ENCODE results near the gene GNG12.

The GNG12 gene

DNA sequence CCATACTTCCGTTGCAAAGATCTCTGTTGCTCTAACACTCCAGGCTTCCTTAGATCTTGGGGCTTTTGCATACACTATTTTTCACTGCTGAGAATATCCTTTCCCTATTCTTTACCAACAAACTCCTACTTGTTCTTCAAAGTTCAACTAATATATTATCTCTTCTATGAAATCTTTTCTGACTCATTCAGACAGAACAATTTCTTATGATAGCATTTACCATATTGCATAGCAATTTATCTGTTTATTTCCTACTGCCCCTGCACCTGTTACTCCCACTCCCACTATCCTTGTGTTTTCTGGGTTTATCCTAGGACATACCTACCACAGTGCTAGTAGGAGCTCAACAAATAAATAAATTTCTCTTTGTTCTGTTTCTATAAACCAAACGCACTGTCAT lies 137.3 kb downstream of the GNG12 start:
- DNase-seq: no peak

DNA sequence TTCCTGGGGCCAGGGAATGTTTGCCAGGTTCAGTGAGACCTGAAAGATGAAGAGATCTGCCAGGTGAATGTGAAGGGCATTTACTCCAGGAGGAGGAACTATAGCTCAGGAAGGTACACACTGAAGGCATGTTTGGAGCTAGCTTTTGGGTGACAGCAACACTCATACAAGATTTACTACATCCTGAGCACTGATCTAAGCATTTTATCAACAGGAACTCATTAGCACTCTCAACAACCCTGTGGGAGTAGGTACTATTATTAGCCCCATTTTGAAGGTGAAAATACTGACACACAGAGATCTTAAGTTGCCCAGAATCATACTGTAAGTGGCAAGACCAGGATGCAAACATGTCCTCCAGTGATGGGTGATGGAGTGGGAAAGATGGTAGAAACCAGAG lies 141.6 kb downstream of the GNG12 start:
- DNase-seq: no peak

DNA sequence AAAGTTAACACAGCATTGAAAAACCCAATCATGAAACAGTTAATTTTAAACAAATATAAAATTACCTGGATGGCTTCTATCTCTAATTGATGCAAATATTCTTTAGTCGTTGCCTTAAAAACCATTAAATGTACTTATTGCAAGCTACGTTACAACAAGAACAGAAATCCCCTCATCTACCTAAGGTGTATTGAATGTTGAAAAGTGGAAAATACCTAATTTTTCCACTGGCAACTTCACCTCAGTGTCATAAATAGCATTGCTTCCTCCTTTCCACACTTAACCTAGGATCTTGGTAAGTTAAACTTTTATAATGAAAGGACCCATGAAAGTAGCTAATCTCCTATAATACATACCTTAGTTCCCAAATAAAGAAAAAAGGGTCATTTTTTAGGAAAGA lies 142.9 kb downstream of the GNG12 start:
- DNase-seq: no peak

DNA sequence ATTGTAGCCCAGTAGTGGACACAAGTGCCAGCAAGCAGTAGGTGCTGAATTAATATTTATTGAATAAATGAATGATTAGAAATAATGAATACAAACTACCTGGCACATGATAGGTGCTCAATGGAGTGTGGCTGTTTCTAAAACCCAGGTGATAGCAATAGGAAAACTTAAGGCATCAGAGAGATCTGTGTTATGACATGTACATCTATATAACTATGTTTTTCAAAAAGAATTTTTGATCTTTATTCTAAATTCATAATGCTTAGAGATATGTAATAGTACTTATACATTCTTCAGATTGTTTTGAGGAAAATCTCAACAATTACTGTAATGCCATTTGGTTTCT lies 143.3 kb downstream of the GNG12 start:
- no peak for DNase-seq

DNA sequence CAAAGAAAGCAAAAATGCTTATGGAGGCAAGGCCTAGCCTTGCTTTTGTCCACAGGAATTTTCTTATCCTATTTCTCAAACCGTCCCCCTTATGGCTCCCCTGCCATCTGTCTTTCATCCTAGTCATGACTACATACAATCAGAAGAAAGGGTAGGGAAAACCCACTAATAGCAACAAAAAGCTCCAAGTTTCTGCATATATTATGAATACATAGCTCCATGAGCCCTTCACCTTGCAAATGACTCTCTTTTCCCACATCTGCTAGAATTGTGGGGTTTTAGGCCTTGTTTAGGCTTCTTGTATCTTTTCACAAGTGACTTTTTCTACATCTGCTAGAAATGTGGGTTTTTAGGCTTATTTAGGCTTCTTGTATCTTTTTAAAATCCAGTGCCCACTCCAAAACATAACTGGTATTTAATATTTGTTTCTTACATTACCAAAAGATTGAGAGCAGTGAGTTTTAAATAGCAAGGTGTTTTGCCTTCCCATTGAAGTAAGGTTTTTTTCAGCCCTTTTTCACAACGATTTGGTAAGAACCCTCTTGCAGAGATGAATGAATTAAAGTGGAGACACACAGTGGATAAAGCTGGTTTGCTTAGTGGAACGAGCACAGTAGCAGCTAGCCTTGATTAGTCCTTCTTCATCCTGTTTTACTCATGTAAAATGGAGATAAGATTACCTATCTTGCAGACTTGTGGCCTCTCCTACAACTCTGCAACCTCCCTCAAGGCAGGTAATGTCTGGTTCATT lies 143.8 kb downstream of the GNG12 start:
- no peak for DNase-seq

DNA sequence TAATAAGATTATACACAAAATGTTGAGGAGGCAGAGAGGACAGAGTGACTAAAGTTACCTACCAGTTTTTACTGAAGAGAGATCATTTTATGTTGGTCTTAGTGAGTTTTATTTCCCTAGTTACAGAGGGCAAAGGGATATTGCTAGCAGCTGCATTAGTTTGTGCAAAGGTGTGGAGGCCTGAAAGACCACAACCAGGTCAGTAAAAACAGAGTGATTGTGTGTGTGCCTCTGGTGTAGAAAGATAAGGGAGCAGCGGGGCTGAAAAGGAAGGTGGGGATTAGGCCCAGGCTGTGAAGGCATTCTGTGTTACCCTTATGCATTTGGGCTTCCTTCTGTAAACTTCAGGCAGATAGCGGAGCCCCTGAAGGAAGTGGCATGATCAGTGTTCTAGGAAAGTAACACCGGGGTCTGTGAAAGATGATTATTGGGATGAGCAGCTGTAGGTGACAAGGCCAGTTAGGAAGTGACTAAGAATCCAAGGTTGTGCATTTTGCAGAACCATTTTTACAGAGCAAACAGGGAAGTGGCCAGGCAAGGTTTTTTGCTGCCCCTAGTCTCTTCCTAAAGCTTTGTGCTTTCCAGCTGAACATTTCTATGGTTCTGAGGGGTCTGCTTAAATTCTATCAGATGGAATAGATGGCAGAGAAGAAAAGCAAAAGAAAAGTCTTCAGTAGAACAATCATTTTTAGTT lies 144.6 kb downstream of the GNG12 start:
- DNase-seq: no peak

DNA sequence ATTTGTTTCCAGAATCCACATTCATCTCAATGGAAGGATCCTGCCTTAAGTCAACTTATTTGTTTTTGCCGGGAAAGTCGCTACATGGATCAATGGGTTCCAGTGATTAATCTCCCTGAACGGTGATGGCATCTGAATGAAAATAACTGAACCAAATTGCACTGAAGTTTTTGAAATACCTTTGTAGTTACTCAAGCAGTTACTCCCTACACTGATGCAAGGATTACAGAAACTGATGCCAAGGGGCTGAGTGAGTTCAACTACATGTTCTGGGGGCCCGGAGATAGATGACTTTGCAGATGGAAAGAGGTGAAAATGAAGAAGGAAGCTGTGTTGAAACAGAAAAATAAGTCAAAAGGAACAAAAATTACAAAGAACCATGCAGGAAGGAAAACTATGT lies 145.6 kb downstream of the GNG12 start:
- no peak for DNase-seq

DNA sequence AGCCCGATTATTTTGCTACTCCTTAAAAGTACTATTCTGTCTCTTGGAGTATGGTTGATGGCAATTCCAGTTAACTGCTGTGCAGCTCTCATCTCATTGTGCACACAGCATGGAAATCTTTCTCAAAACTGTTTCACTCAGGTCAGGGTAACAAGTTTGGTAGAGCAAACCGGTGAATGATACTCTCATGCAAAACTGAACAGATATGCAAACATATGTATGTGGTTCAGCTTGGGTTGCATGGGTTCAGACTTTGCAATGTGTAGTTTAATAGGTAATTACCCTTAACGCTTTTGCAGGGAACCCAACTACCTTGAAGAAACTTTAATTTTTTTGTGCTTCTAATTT lies 146.1 kb downstream of the GNG12 start:
- no peak for DNase-seq

DNA sequence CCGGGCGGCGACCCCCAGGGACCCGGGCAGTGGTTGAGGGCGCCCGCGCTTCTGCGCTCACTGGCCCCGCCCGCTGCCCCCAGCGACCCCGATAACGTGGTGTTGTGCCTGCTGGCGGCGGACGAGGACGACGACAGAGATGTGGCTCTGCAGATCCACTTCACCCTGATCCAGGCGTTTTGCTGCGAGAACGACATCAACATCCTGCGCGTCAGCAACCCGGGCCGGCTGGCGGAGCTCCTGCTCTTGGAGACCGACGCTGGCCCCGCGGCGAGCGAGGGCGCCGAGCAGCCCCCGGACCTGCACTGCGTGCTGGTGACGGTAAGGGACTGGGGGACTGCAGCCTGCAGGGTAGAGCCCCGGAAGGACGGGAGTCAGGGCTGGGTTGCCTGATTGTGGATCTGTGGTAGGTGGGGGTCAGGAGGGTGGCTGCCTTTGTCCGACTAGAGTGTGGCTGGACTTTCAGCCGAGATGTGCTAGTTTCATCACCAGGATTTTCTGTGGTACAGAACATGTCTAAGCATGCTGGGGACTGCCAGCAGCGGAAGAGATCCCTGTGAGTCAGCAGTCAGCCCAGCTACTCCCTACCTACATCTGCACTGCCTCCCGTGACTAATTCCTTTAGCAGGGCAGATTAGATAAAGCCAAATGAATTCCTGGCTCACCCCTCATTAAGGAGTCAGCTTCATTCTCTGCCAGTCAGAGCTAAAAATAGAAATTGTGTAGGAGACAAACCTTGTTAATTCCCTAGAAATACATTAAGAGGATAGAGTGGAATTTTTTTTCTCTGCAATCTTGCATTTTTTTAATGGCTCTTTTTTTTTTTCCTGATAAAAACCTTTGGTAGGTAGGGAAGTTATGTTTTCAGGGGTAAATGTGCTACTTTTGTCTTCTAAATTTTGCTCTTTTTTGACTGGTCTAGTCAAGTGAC lies 146.7 kb downstream of the GNG12 start:
- peak; percentile 58 to 67 for DNase-seq

DNA sequence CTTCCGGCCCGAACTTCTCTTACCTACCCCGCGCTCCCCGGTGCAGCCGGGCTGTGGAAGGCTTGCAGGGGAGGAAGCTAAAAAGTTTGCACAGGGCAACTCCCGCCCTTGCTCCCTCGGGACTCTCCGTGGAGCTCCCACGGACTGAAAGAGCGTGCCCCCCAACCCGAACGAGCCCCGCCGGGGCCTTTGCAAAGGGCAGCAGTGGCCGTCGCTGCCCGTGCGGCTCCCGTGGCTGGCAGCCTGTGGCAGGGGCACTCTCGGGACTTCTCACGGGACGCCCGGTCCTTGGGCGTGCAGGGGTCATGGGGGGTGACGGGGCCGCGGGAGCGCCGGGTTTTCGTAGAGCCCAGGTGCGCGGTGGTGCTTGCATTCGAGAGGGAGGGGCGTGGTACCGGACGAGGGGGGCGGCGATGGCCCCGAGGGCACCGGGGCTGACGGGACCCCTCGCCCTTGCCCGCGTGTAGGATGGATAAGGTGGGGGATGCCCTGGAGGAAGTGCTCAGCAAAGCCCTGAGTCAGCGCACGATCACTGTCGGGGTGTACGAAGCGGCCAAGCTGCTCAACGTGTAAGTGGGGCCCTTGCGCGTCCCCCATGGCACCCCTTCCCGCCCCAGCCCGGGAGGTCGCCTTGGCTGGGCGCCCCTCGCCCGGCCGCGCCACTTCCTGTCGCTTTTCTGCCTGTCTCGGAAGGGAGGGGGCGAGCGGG lies 147.6 kb downstream of the GNG12 start:
- DNase-seq: peak; percentile 53 to 63

DNA sequence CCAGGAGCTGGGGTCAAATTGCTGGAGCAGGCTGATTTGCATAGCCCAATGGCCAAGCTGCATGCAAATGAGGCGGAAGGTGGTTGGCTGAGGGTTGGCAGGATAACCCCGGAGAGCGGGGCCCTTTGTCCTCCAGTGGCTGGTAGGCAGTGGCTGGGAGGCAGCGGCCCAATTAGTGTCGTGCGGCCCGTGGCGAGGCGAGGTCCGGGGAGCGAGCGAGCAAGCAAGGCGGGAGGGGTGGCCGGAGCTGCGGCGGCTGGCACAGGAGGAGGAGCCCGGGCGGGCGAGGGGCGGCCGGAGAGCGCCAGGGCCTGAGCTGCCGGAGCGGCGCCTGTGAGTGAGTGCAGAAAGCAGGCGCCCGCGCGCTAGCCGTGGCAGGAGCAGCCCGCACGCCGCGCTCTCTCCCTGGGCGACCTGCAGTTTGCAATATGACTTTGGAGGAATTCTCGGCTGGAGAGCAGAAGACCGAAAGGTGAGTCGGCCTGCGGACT lies 148.2 kb downstream of the GNG12 start, which contains the start of gene GADD45A:
TSS of gene GADD45A (plus strand) at position 135 of the 491 bp plus-strand sequence. CDS start at position 429, 294 bp downstream.
- DNase-seq: peak; percentile 93 to 96

DNA sequence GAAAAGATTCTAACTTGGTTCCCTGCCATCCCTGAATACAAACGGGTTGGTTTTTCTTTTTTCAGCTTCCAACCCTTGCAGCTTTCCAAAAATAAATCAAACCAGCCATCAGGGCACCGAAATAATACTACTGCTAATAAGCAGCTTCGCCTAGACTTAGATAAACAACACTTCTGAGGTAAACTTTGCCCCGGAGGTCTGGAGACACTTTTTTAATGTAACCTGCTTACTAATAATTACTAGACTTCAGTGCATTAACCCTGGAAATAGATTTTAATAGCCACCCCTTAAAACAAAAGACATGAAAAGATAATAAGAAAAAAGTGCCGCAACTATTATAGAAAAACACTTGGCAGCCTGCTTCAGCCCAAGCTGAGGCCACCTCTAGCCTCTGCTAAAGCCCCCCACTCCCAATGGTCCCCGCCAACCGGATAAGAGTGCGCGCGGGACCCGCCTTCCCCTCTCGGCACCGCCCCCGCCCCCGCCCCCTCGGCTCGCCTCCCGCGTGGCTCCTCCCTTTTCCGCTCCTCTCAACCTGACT lies 148.7 kb downstream of the GNG12 start:
- no peak for DNase-seq

DNA sequence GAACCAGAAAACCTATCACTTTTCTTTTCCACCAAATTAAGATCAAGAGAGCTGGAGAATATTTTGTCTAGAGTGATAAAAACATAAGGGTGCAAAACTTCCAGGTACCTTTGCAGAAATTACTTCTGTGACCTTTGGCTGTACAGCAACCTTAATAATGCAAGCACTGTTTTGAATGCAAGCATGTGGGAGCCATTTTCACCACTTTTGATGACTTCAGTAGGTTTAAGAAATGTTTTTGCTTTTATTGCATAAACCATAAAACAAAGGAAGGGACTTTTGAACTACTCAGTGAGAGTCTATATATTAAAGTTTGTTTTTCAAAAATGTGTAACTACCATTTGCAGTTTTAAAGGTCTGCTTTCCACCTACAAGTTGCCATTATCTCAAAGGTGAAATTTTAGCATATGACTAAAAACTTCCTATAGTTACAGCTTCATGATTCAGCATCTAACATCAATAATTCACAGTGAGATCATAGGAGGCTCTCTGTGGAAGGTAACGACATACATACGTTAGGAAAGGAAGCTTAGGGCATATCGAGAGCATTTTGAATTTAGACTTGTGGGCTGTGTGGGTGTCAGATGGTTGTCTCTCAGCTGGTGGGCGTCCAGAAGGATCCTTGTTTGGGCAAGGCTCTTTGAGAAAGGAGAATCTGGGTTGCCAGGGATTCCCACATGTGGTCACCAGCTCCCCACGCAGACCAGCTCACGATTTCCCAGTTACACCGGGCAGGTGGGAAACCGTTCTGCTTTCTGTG lies 149.3 kb downstream of the GNG12 start:
- DNase-seq: peak; percentile 56 to 70

DNA sequence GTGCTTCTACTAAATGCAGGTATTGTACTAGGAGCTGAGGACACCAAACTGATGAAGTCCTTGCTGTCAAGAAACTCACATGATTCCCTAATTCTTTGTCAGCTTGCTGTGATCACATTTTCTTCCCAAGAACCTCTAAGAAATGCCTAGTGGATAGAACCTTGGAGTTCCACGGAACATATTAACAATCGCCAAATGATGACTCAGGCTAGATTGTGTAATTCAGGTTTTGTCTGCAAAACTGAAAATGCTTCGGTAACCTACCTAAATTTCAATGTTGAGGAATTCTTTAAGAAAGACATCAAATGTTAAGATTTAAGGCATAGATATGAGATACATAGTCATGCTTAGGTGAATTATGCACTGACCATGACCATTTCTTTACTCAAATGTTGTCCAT lies 150.0 kb downstream of the GNG12 start:
- DNase-seq: no peak

DNA sequence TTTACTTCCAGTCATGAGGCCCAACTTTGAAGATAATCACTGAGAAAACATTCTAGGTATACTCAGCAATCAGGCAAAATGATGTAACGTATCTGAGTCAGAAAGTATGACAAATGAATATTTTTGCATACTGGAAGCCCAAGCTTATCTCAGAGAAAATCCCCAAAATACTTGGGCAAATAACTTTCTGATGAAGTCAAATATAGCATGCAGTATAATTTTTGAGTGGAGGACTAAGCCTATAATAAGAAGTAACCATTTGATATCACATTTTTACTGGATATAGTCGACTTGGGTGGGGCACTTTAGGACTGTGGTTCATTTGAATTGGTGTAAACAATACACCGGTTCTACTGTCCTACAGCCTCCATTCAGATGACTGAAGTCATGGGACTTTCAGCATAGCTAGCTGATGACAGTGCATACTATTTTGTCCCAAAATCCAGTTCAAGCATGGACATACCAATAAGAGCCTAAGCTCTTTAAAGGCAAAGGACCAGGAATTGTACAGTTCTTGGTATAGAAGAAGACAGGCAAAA lies 150.5 kb downstream of the GNG12 start:
- DNase-seq: no peak

DNA sequence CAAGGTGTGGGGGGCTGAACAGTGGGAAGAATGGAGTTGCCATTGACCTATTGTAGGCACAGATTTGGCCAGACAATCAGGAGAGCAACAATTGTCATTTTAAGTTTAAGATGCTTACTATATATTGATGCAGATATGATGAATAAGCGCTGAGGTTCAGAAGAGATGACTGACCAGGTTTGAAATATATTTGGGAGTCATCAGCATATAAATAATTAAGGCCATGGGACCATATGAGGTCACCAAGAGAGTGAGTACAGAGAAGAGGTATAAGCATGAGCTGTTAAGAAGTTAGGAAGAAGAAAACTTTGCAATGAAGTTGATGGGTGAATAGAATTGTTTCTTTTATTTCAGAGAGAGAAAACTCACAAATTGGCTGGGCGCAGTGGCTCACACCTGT lies 152.8 kb downstream of the GNG12 start:
- no peak for DNase-seq

DNA sequence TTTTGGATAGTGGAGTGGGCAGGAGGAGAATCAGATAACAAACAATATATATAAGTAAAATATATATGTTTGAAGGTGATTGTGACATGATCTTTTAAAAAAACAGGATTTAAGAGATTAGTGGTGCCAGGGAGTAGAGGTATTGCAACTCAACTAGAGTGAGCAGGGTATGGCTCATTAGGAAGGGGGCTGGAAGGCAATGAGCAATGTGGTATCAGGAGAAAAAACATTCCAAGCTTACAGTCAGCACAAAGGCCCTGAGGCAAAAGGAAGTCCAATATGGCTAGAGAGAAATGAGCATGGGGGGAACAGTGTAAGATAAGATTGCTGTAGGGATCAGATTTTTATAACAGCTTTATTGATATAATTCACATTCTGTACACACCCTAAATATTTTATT lies 153.6 kb downstream of the GNG12 start:
- DNase-seq: no peak

DNA sequence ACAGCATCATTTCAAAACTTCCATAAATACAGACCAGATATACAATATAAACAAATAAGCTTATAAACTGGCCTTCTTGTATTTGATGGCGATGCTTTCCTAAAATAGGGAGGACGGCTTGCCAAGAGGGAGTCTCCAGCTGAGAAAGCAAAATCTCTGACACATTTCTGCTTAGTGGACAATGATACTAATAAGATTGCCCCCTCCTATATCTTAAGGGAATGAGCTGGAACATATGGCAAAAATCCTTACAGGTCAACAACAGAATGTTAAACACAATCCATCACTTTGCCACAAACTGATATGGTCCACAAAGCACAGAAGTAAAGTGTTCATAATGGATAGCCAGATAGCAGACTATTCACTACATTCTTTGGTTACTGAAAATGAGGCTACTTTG lies 155.3 kb downstream of the GNG12 start:
- no peak for DNase-seq

DNA sequence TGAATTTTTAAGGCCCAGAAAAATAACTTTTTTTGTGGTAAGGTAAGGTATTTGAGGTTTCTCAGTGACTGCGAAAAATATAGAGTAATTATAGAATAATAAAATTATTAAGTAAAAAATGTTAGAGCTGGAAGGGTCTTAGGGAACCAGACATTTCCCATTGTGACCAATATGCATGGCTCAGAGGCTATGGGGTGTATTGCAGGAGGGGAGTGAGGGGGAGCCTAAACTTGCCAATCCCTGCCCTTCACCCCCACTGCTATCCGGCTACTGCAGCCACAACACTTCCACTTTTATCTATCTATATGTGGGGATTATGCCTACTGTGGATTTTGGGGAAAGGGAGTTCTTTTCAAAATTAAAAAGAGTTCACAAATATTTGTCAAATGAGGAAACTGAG lies 155.9 kb downstream of the GNG12 start:
- DNase-seq: no peak

DNA sequence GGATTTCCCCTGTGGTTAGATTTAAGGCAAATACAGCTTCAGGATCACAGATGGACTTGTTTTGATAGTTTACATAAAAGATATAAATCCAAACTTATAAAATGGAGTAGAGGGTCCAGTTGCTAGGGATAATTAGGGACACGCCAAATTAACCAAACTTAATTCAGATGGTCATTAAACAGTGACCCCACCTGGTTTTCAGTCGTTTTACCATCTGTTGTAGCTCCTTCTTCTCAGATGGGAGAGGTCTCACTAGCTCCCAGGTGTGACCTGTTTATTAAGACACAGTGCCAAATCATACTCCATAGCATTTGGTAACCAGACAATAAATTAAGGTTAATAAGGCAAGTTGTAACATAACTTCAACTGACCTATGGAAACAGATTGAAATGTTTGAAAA lies 156.3 kb downstream of the GNG12 start:
- no peak for DNase-seq

DNA sequence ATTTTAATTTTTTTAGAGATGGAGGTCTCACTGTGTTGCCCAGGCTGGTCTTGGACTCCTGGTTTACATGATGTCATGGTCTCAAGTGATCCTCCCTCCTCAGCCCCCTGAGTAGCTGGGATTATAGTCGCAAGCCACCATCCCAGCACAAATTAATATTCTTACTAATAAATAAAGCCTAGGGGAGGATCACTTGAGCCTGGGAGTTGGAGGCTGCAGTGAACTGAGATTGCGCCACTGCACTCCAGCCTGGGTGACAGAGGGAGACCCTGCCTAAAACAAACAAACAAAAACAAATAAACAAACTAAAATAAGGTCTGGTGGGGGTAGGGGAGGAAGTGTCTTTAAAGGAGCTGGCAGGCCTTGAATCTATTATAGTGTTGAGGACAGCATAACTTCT lies 157.0 kb downstream of the GNG12 start:
- no peak for DNase-seq

Data from activated CD4-positive, alpha-beta T cell treated with anti-CD3 and anti-CD28 coated beads, Interleukin-2, amount 50 U/mL, for 48 hours (primary cell).